TTC549 (cell line): ENCODE results near the gene UPP1.

Experiments
- FAIRE-seq: peaks from 2 replicates; lab custom pipeline; 2012; peaks lifted over from hg19 to GRCh38; lab: Jason Lieb, UNC

Gene UPP1

DNA sequence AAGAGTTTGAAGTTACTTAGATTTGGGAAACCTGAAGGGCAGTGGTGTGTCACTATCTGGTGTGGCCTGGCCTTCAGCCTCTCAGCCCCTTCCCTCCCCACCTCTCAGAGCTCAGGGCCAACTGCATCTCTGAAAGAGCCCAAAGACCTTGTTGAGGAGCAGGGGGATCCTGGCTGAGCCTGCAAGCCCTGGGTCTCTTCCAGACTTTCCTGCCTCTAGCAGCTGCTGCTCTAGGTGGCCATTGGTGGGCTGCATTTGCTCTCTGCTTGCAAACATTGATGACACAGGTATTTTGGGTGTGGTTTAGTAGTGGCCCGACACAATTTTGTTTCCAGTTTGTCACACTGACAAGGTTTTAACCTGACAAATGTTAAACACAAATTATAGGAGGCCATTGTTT lies 3.1 kb upstream of the UPP1 start:
- no peak for FAIRE-seq

DNA sequence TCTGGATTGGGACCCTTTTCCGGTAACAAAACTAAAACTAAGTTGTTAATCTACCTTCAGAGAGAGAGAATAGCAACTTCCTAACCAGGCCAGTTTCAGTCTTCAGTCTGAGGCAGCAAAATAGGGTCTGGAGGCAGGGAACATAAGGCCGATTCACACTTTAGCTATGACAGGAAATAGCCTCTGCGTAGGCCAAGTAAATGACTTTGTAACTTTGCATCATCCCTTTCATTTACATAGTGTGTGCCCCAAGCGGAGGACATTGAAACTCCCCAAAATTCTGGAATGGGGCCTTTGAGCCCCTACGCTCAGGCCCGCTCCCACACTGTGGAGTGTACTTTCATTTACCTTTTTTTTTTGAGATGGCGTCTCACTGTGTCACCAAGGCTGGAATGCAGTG lies 1.7 kb upstream of the UPP1 start:
- no peak for FAIRE-seq

DNA sequence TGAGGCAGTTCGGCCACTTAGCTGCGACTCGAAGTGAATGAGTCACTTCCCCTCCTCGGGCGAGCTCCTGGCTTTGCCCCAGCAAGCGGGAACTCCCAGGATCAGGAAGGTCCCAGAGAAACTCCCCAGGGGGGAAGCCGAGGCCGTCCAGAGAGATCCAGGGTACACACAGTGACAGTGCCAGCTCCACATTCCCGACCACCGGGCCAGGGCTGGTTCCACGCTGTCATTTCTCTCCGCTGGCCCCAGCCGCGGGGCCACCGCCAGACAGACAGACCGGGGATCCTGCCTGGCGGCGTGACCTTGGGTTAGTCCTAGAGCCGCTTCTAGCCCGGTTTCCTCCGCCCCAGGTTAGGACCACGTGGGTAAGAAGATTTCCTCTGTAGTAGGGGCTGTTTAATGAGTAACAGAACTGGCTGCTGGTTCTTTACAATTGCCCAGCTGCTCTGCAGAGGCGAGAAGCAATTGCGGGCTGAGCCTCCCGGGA lies 463 bp upstream of the UPP1 start:
- FAIRE-seq: no peak

- FAIRE-seq: no peak
These were observed 1.2 kb downstream of the UPP1 start for GRCh38 chr7:48090095-48090805.

- FAIRE-seq: no peak
These were observed 2.7 kb downstream of the UPP1 start for GRCh38 chr7:48091506-48092433.

DNA sequence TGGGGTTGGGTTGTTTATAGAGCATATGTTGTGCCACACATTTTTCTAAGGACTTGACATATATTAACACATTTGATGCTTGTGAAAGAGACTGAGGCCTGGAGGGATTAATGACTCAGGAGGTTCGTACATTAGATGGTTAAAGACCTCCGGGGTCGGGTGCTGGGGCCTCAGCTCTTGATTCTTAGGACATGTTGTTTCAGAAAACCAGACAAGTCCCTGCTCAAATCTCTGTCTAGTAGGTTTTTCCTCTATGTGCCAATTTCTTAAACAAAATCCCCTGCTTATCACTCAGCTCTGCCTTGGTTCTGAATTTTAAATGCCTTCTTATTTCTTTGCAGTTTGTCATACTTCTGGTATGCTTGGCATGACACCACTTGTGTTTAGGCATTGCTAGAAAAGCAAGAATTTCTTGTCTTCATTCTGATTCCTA lies 5.8 kb downstream of the UPP1 start:
- FAIRE-seq: no peak

- FAIRE-seq: no peak
These were observed 7.2 kb downstream of the UPP1 start for GRCh38 chr7:48096273-48096672.

- no peak for FAIRE-seq
These were observed 8.6 kb downstream of the UPP1 start for GRCh38 chr7:48097521-48098231.

GRCh38 chr7:48098846-48099245 lies 9.8 kb downstream of the UPP1 start:
- no peak for FAIRE-seq

DNA sequence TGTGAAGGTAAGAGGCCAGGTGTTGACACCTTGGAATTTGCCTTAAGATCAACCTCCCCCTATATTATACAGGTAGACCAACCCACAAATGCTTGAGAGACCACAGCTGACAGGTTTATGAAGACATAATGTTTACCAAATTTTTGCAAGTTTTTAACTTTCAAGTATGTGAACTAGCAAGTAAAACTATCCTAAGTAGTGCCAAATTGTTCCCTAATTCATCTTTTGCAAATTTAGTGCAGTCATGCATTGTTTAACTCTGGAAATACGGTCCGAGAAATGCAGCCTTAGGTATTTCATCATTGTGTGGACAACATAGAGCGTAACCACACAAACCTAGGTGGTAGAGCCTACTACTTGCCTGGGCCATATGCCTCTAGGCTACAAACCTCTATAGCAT lies 10.7 kb downstream of the UPP1 start:
- no peak for FAIRE-seq

GRCh38 chr7:48101352-48101751 lies 12.3 kb downstream of the UPP1 start:
- FAIRE-seq: no peak

DNA sequence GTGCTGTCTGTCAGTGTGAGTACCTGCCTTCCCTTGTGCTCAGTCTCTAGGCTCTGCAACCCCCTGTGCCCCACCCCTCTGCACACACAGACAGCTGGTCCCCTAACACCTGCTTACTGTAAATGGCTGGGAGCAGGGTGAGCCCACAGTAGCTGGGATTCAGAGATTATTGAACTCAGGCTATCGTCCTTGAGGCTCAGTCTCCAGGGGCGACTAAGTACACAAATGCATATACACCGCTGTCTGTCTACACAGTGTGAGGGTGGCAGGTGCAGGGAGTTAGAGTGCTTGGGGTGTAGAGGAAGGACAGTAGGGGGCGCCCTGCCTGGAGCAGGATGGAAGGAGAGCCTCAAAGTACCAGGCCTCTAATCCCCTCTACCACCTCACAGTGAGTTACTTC lies 12.9 kb downstream of the UPP1 start:
- FAIRE-seq: no peak

DNA sequence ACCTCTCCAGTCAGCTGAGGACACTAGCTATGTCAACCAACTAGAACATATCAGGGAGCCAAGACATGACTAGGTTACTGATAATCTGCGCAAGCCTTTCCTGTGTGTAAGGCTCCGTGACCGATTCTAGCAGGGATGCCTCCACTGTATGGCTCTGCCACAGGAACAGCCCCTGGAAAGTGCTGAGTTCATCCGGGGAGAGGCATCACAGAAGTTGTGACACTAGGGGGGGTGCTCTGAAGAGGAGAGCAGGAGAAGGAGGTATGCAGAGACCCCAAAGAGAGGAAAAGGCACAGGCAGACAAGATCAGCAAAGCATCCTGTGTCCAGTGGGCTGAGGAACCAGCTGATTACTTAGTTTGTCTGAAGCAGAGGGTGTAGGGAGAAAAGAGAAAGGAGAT lies 13.5 kb downstream of the UPP1 start:
- FAIRE-seq: no peak

DNA sequence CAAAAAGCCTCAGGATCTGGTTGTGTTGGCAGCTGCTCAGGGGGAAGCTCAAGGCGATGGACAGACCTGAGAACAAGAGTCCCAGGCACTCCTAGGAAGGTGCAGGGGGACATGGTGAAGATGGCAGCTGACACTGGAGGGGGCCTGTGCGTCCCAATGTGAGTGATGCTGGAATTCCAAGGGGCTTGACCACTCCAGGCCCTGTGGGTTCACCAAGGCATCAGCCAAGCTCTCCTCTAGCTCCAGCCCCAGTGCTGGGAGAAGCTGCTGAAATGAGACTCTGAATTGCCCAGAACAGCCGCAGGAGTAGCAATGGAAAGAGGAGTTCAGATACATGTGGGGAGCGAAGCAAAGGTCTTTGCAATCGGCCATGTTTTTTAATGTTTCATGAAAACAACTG lies 16.0 kb downstream of the UPP1 start:
- FAIRE-seq: no peak

DNA sequence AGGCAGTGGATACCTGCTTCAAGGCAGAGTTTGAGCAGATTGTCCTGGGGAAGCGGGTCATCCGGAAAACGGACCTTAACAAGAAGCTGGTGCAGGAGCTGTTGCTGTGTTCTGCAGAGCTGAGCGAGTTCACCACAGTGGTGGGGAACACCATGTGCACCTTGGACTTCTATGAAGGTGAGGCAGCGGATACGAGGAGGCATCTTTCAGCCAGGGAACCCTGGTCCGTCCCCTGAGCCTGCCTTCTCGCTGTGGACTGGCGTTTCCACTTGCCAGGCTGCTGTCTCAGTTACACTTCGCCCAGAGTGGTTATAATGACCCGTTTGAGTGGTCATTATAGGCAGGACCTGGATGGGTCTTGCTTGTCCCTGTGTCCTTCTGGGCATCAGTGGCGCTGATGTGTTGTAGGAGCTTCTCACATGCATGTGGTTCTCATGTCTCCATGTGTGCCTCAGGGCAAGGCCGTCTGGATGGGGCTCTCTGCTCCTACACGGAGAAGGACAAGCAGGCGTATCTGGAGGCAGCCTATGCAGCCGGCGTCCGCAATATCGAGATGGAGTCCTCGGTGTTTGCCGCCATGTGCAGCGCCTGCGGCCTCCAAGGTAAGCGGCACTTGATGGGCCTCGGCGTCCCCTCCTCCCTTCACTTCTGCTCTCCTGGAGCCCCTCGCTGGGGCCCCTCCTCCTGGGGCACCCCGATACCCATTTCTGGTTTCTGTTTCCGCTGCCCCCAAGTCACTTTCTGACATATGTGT lies 18.0 kb downstream of the UPP1 start:
- FAIRE-seq: no peak

GRCh38 chr7:48107926-48108472 lies 18.9 kb downstream of the UPP1 start:
- FAIRE-seq: no peak

GRCh38 chr7:48108959-48109847 lies 20.1 kb downstream of the UPP1 start:
- no peak for FAIRE-seq

- FAIRE-seq: no peak
These were observed 21.0 kb downstream of the UPP1 start for GRCh38 chr7:48109848-48110663.

DNA sequence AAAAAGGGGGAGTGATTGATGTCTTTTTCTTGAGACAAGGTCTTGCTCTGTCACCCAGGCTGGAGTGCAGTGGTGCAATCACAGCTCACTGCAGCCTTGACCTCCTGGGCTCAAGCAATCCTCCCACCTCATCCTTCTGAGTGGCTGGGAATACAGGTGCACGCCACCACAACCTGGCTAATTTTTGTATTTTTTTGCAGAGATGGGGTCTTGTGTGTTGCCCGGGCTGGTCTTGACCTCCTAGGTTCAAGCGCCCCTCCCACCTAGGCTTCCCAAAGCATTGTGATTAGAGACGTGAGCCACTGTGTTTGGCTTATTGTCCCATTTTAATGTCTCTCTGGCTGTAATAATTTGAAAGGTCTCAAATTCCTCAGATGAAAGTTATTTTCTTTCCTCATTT lies 21.8 kb downstream of the UPP1 start:
- no peak for FAIRE-seq

- FAIRE-seq: no peak
These were observed 22.5 kb downstream of the UPP1 start for GRCh38 chr7:48111596-48111995.
